CD14-positive monocyte (primary cell): ENCODE data around the gene SLC39A1. TPM values are rescaled to one million over a fixed set of nuclear protein-coding genes. Genes with fewer than 3 reads are reported as not detected.

Experiments
- DNase-seq, 3 donors: peaks; one replicate each; pipeline ENCODE4 v3.0.0-alpha.2; 2011 to 2022
- H2AFZ ChIP-seq: 2 replicates; pipeline ENCODE4 v1.6.0; 2012; ENCODE audit warnings: mild to moderate bottlenecking, low read depth, low read length, inconsistent platforms; ENCODE audit not compliant: insufficient read depth, poor library complexity, severe bottlenecking
- H3K27ac ChIP-seq, 2 donors: 1 replicate in 1 of 2; 2 replicates in 1 of 2; pipeline ENCODE4 v1.5.1; 2012 to 2013; ENCODE audit warnings: low read length in 2 of 2, control low read depth in 1 of 2, inconsistent platforms in 1 of 2, low read depth in 1 of 2, mild to moderate bottlenecking in 1 of 2
- H3K27me3 ChIP-seq, 2 donors: one replicate each; pipeline versions ENCODE4 v1.6.0 to v1.6.1; 2011 to 2013; ENCODE audit warnings: low read length in 2 of 2; ENCODE audit not compliant: control insufficient read depth in 2 of 2, insufficient read depth in 2 of 2
- H3K36me3 ChIP-seq, 2 donors: replicated peaks in 1 of 2; 1 replicate in 1 of 2; 2 replicates in 1 of 2; pipeline versions ENCODE4 v1.5.1 to v1.6.1; 2012 to 2013; ENCODE audit warnings: low read length in 2 of 2, control low read depth in 1 of 2, inconsistent platforms in 1 of 2, mild to moderate bottlenecking in 1 of 2; ENCODE audit not compliant: insufficient read depth in 2 of 2, control insufficient read depth in 1 of 2
- H3K4me1 ChIP-seq, 2 donors: 1 replicate in 1 of 2; 2 replicates in 1 of 2; pipeline versions ENCODE4 v1.5.1 to v1.6.1; 2012 to 2013; ENCODE audit warnings: low read length in 2 of 2, control low read depth in 1 of 2, inconsistent platforms in 1 of 2, mild to moderate bottlenecking in 1 of 2, moderate library complexity in 1 of 2; ENCODE audit not compliant: insufficient read depth in 2 of 2, control insufficient read depth in 1 of 2
- H3K4me2 ChIP-seq: replicated peaks from 2 replicates; pipeline ENCODE3; 2012; ENCODE audit warnings: low read length, moderate library complexity, mild to moderate bottlenecking; ENCODE audit not compliant: poor library complexity, severe bottlenecking; ENCODE audit errors: extremely low read depth
- H3K4me3 ChIP-seq, 3 experiments: fragments of 200-600 bp in 1 of 3; sonication (generic) in 1 of 3; replicated peaks in 1 of 3; 1 replicate in 2 of 3; 2 replicates in 1 of 3; pipeline ENCODE4 v1.5.1; 2011 to 2013; ENCODE audit warnings: low read length in 3 of 3, mild to moderate bottlenecking in 3 of 3, control low read depth in 2 of 3, low read depth in 2 of 3, inconsistent platforms in 1 of 3, moderate library complexity in 1 of 3
- H3K79me2 ChIP-seq: 2 replicates; pipeline ENCODE4 v1.6.0; 2012; ENCODE audit warnings: mild to moderate bottlenecking, control low read depth, inconsistent platforms, low read length, moderate library complexity; ENCODE audit not compliant: insufficient read depth
- H3K9ac ChIP-seq: 2 replicates; pipeline ENCODE4 v1.6.0; 2017; ENCODE audit warnings: low read length, mild to moderate bottlenecking; ENCODE audit not compliant: insufficient read depth, poor library complexity, severe bottlenecking
- H3K9me3 ChIP-seq, 2 donors: replicated peaks in 1 of 2; 1 replicate in 1 of 2; 2 replicates in 1 of 2; pipeline versions ENCODE4 v1.5.1 to v1.6.1; 2012 to 2013; ENCODE audit warnings: low read length in 2 of 2, control low read depth in 1 of 2; ENCODE audit not compliant: control insufficient read depth in 1 of 2, insufficient read depth in 1 of 2
- H4K20me1 ChIP-seq: 2 replicates; pipeline ENCODE4 v1.6.0; 2012; ENCODE audit warnings: mild to moderate bottlenecking, low read length, control low read depth, moderate library complexity; ENCODE audit not compliant: insufficient read depth
- H3K27ac Mint-ChIP-seq, 7 donors: one replicate each; pipeline ENCODE4 v1.8.0; 2020; ENCODE audit warnings: mild to moderate bottlenecking in 7 of 7, mixed read lengths in 7 of 7, moderate library complexity in 6 of 7, inconsistent platforms in 2 of 7
- H3K27me3 Mint-ChIP-seq, 3 donors: one replicate each; pipeline ENCODE4 v1.8.0; 2021 to 2022; ENCODE audit warnings: low read depth in 3 of 3, mild to moderate bottlenecking in 3 of 3, mixed read lengths in 3 of 3, moderate library complexity in 3 of 3, inconsistent platforms in 1 of 3
- H3K36me3 Mint-ChIP-seq, 2 donors: one replicate each; pipeline ENCODE4 v1.8.0; 2020; ENCODE audit warnings: mixed read lengths in 2 of 2, inconsistent platforms in 1 of 2, mild to moderate bottlenecking in 1 of 2
- H3K4me1 Mint-ChIP-seq: one replicate; pipeline ENCODE4 v1.8.0; 2020; ENCODE audit warnings: mild to moderate bottlenecking, mixed read lengths
- H3K4me3 Mint-ChIP-seq, 2 donors: one replicate each; pipeline ENCODE4 v1.8.0; 2020; ENCODE audit warnings: mild to moderate bottlenecking in 2 of 2, mixed read lengths in 2 of 2, moderate library complexity in 1 of 2
- H3K9me3 Mint-ChIP-seq, 7 donors: one replicate each; pipeline ENCODE4 v1.8.0; 2020 to 2022; ENCODE audit warnings: mixed read lengths in 7 of 7, mild to moderate bottlenecking in 6 of 7, moderate library complexity in 6 of 7, inconsistent platforms in 2 of 7
- WGBS: methylation state at CpG from one replicate; pipeline ENCODE4 v1.1.5; 2013; ENCODE audit warnings: missing lambda C conversion rate; ENCODE audit not compliant: insufficient coverage; 5-methylcytosine and 5-hydroxymethylcytosine counted together
- intact Hi-C, 2 donors: fragments of 100-400 bp; cut with micrococcal nuclease; formaldehyde crosslinking; loops; one replicate each; pipeline versions ENCODE4 v1.15.0 to v1.15.1; 2023
- polyA plus RNA-seq, 3 donors: library from polyadenylated mRNA; depleted of rRNA in 1 of 3; unstranded in 2 of 3; stranded (reverse) in 1 of 3; fragments of 300-500 nt in 2 of 3; fragments of >200 nt in 1 of 3; fragmentation: Illumina TruSeq in 2 of 3; gene quantifications; 1 replicate in 2 of 3; 2 replicates in 1 of 3; pipeline ENCODE4 v1.2.3, GENCODE V29; 2012 to 2021
- TF ChIP-seq, protein P1 (sequence below): fragments of 200-600 bp; IDR thresholded peaks from one replicate; pipeline ENCODE4 v1.8.0; 2022; ENCODE audit warnings: antibody characterized with exemption, mild to moderate bottlenecking

Gene SLC39A1
- polyA plus RNA-seq, 3 donors, result 37.6 to 83.1 (median 82.1) TPM

DNA sequence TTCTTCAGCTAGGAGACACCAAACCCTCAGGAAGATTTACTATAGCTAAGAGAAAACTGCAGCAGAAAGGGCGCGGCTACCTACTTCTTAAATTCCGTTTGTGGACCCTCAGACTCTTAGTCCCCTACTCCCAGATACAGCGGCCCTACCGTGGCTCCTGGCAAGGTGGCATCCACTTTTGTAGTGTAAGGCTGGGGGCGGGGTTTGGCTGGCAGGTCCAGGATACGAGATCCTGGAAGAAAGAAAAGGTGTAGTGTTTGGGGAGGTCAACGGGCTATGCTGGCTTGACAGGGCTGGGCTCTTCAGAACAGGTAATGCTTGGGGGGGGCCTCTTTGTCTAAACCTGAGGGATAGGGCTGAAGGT is 4.6 kb upstream of the SLC39A1 start:
- Histone ChIP-seq H3K9me3 (no peaks in the 10 kb centered on the region), H3K79me2 (peaks cover 43% of the 10 kb centered on the region), H3K36me3 (peaks cover 0 to 2% of the 10 kb centered on the region in 2 donors), H4K20me1 (no peaks in the 10 kb centered on the region), H2AFZ (peak overlapping the region; percentile 96), H3K4me2 (peak overlapping the region; percentile 92), H3K4me1 (peaks cover 36 to 50% of the 10 kb centered on the region in 2 donors), H3K4me3 (peak overlapping the region; percentile 36 to 91 (median 81)), H3K9ac (peak overlapping the region; percentile 68), H3K27me3 (no peaks in the 10 kb centered on the region), H3K27ac (peak overlapping the region; percentile 86 to 89)
- WGBS, result 0% methylated on average over 1 of the region's 8 CpGs
- Mint-ChIP-seq H3K27ac (peak overlapping the region; percentile 85 to 97 (median 96)), H3K36me3 (no peaks in the 10 kb centered on the region), H3K27me3 (peaks cover 2 to 4% (median 2%) of the 10 kb centered on the region in 3 donors), H3K4me3 (peak overlapping the region; percentile 95 to 97), H3K4me1 (peaks cover 54% of the 10 kb centered on the region), H3K9me3 (no peaks in the 10 kb centered on the region)
- TF ChIP-seq, protein P1, sequence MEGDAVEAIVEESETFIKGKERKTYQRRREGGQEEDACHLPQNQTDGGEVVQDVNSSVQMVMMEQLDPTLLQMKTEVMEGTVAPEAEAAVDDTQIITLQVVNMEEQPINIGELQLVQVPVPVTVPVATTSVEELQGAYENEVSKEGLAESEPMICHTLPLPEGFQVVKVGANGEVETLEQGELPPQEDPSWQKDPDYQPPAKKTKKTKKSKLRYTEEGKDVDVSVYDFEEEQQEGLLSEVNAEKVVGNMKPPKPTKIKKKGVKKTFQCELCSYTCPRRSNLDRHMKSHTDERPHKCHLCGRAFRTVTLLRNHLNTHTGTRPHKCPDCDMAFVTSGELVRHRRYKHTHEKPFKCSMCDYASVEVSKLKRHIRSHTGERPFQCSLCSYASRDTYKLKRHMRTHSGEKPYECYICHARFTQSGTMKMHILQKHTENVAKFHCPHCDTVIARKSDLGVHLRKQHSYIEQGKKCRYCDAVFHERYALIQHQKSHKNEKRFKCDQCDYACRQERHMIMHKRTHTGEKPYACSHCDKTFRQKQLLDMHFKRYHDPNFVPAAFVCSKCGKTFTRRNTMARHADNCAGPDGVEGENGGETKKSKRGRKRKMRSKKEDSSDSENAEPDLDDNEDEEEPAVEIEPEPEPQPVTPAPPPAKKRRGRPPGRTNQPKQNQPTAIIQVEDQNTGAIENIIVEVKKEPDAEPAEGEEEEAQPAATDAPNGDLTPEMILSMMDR, result peak; percentile 7
- intact Hi-C loops, result loop anchor here in 1 of 2 donors (1.0 kb wide), 1 partner anchor 11 kb away; no protein-coding TSS in a partner anchor
- no peak for DNase-seq

DNA sequence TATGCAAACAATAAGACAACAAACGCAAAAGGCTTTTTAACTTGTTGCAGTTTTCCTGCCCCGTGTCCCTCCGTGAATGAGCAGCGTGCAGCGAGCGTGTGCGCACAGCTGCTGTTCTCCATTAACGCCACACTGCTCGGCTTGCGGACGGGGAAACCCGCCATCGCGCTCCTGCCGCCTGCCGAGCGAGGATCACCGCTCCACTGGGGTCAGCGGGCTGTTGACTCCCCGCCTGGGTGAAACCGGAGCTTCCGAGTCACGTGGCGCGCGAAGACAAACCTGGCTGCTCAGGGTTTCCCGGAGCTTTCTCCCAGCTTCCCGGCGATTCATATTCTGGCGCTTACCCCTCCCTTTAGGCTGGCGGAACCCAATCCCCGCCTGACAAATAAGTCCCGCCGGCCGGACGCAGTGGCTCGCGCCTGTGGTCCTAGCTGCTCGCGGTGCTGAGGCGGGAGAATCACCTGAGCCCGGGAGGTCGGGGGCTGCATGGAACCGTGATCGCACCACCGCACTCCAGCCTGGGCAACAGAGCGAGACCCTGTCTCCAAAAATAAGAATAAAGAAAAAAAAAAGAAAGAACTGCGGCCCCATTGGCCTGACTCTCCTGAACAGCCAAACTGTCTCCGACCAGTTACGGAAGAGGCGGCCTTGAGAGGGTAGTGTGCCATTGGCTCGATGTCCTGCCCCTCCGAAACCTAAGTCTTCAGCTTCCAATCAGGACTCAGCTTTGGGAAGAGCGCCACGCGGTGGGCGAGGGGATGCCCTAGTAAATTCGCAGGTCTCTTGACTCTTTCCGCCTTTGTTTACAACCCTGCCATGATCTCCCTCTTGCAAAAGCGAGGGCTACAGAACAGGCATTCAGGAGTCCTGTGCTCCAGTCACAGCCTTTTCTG is 4.0 kb upstream of the SLC39A1 start, which contains the start of gene CREB3L4:
TSS of gene CREB3L4 (plus strand) at position 796 of the 893 bp plus-strand sequence. CDS start 624 bp downstream, outside the sequence.
- Histone ChIP-seq H4K20me1 (peaks cover 2% of the 10 kb centered on the region), H3K4me2 (peak within 1 kb of the TSS; percentile 92), H2AFZ (peak within 1 kb of the TSS; percentile 96), H3K27ac (peak within 1 kb of the TSS; percentile 86 to 89), H3K4me3 (peak within 1 kb of the TSS; percentile 67 to 91 (median 81)), H3K9ac (peak within 1 kb of the TSS; percentile 71), H3K27me3 (no peaks in the 10 kb centered on the region), H3K79me2 (peaks cover 49% of the 10 kb centered on the region), H3K4me1 (peaks cover 42 to 50% of the 10 kb centered on the region in 2 donors), H3K36me3 (no peaks in the 10 kb centered on the region), H3K9me3 (no peaks in the 10 kb centered on the region)
- H3K27ac Mint-ChIP-seq, result peak within 1 kb of the TSS; percentile 91 to 98 (median 97)
- no peaks in the 10 kb centered on the region for H3K36me3 Mint-ChIP-seq
- H3K4me3 Mint-ChIP-seq, result peak within 1 kb of the TSS; percentile 95 to 97
- intact Hi-C loops, result loop anchor here in 1 of 2 donors (1.0 kb wide), 1 partner anchor 10 kb away; no protein-coding TSS in a partner anchor
- no peaks in the 10 kb centered on the region for H3K9me3 Mint-ChIP-seq
- TF ChIP-seq, protein P1, result peak; percentile 26
- H3K4me1 Mint-ChIP-seq, result peaks cover 54% of the 10 kb centered on the region
- peaks cover 2 to 4% (median 2%) of the 10 kb centered on the region in 3 donors for H3K27me3 Mint-ChIP-seq
- WGBS, result under 1% methylated on average over 57 of the region's 60 CpGs
- peak; percentile 90 to 94 (median 93) for DNase-seq
